Small intestine (tissue), 7 donors: Measurements from ENCODE around the gene HID1. TPM values are rescaled to one million over a fixed set of nuclear protein-coding genes. Genes with fewer than 3 reads are reported as not detected.
"Not testable (repeated sequence)": the region's sequence is repeated elsewhere in the genome, so short reads cannot be mapped to it uniquely, and the experiment has no call there.

ENCODE experiments used
- DNase-seq, 2 donors: peaks; one replicate each; pipeline versions ENCODE4 v3.0.0 to v3.0.0-alpha.2; 2013
- FAIRE-seq: peaks from 2 replicates; lab custom pipeline; 2012; peaks lifted over from hg19 to GRCh38; lab: Jason Lieb, UNC
- H3K27ac ChIP-seq, 3 donors: one replicate each; pipeline ENCODE4 v1.5.1; 2013; ENCODE audit warnings: low read length in 2 of 3, mild to moderate bottlenecking in 2 of 3, control low read depth in 1 of 3, inconsistent platforms in 1 of 3, low read depth in 1 of 3, moderate library complexity in 1 of 3
- H3K27me3 ChIP-seq, 3 donors: one replicate each; pipeline ENCODE4 v1.6.1; 2013; ENCODE audit warnings: low read length in 3 of 3, inconsistent platforms in 1 of 3; ENCODE audit not compliant: control insufficient read depth in 3 of 3, insufficient read depth in 3 of 3
- H3K36me3 ChIP-seq, 3 donors: one replicate each; pipeline ENCODE4 v1.6.1; 2013; ENCODE audit warnings: low read length in 3 of 3, inconsistent platforms in 1 of 3, low read depth in 1 of 3, mild to moderate bottlenecking in 1 of 3, moderate library complexity in 1 of 3; ENCODE audit not compliant: control insufficient read depth in 3 of 3, insufficient read depth in 2 of 3
- H3K4me1 ChIP-seq, 3 donors: one replicate each; pipeline ENCODE4 v1.6.1; 2013; ENCODE audit warnings: low read length in 2 of 3, inconsistent platforms in 1 of 3, low read depth in 1 of 3, mild to moderate bottlenecking in 1 of 3, moderate library complexity in 1 of 3; ENCODE audit not compliant: control insufficient read depth in 3 of 3, insufficient read depth in 2 of 3
- H3K4me3 ChIP-seq, 3 donors: one replicate each; pipeline ENCODE4 v1.5.1; 2013; ENCODE audit warnings: low read length in 3 of 3, control low read depth in 1 of 3, inconsistent platforms in 1 of 3, low read depth in 1 of 3, mild to moderate bottlenecking in 1 of 3, moderate library complexity in 1 of 3
- H3K9me3 ChIP-seq, 2 donors: one replicate each; pipeline ENCODE4 v1.6.1; 2013; ENCODE audit warnings: low read depth in 1 of 2, low read length in 1 of 2; ENCODE audit not compliant: control insufficient read depth in 2 of 2, insufficient read depth in 1 of 2
- WGBS, 3 donors: extraction: QIAGEN DNeasy Blood & Tissue Kit; methylation state at CpG; one replicate each; pipeline ENCODE4 v1.1.7; 2013; 5-methylcytosine and 5-hydroxymethylcytosine counted together
- polyA plus RNA-seq, 4 donors: library from polyadenylated mRNA; stranded (reverse) in 3 of 4; unstranded in 1 of 4; fragments of 200-250 nt in 3 of 4; fragments of 120-200 nt in 1 of 4; gene quantifications; one replicate each; pipeline versions ENCODE4 v1.2.1 to v1.2.3, GENCODE V29; 2013
- donor health status: healthy with polysubstance abuse.
- donor health status: control.
- donor health status: control.
- donor health status: Bipolar disorder and iron deficiency.
- donor health status: healthy.

HID1 gene
- polyA plus RNA-seq, 4 donors, result 37.0 to 60.4 (median 40.6) TPM

GRCh38 chr17:74990581-74991105 lies 18.1 kb upstream of the HID1 start:
- no peaks in the 10 kb centered on the region for H3K27me3 ChIP-seq
- no peaks in the 10 kb centered on the region for H3K9me3 ChIP-seq
- H3K27ac ChIP-seq, result peak overlapping the region in 2 of 3 donors; percentile 9 to 62
- peaks cover 0 to 13% (median 0%) of the 10 kb centered on the region in 3 donors for H3K36me3 ChIP-seq
- 69 to 93% (median 89%) methylated on average over 10 of the region's 10 CpGs for WGBS, 3 donors
- peaks cover 4 to 42% (median 8%) of the 10 kb centered on the region in 3 donors for H3K4me1 ChIP-seq
- no peak for FAIRE-seq
- no peak for DNase-seq
- no peak overlapping the region for H3K4me3 ChIP-seq

- Histone ChIP-seq H3K27ac (peak overlapping the region; percentile 76 to 95 (median 93)), H3K4me3 (peak overlapping the region; percentile 69 to 93 (median 74)), H3K9me3 (no peaks in the 10 kb centered on the region), H3K36me3 (peaks cover 0 to 9% (median 0%) of the 10 kb centered on the region in 3 donors), H3K4me1 (peaks cover 4 to 30% (median 12%) of the 10 kb centered on the region in 3 donors), H3K27me3 (no peaks in the 10 kb centered on the region)
- DNase-seq (peak; percentile 80 to 87), FAIRE-seq (no peak)
- WGBS, 3 donors, result 1 to 3% (median 1%) methylated on average over 62 to 76 of the region's 76 CpGs
Measured at GRCh38 chr17:74987909-74988711, 15.6 kb upstream of the HID1 start.

- FAIRE-seq (no peak), DNase-seq (peak; percentile 96 to 98)
- Histone ChIP-seq H3K27me3 (no peaks in the 10 kb centered on the region), H3K27ac (peak within 1 kb of the TSS; percentile 76 to 95 (median 93)), H3K4me3 (peak within 1 kb of the TSS; percentile 69 to 93 (median 74)), H3K9me3 (no peaks in the 10 kb centered on the region), H3K36me3 (peaks cover 0 to 9% (median 0%) of the 10 kb centered on the region in 3 donors), H3K4me1 (peaks cover 0 to 24% (median 12%) of the 10 kb centered on the region in 3 donors)
- 0 to 1% (median 0%) methylated on average over 37 to 51 of the region's 51 CpGs for WGBS, 3 donors
Measured at GRCh38 chr17:74987418-74987908, 14.9 kb upstream of the HID1 start, which contains the start of gene CDR2L. CDR2L (plus strand) TSS chr17:74987632; CDS start chr17:74988044, 412 bp downstream.

DNA sequence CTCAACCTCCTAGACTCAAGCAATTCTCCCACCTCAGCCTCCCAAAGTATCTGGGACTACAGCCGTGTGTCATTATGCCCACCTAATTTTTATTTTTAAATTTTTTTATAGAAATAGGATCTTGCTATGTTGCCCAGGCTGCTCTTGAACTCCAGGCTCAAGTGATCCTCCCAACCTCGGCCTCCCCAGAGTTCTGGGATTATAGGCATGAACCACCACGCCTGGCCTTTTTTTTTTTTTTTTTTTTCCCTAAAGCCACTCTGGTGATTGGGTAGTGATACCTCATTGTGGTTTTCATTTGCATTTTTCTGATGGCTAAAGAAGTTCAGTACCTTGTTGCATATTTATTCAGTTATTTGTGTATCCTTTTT lies 13.6 kb upstream of the HID1 start:
- no peaks in the 10 kb centered on the region for H3K9me3 ChIP-seq
- H3K4me1 ChIP-seq, result peaks cover 3 to 22% (median 15%) of the 10 kb centered on the region in 3 donors
- 62 to 84% (median 80%) methylated on average over 3 of the region's 3 CpGs for WGBS, 3 donors
- H3K27me3 ChIP-seq, result no peaks in the 10 kb centered on the region
- FAIRE-seq, result no peak
- no peak for DNase-seq
- H3K27ac ChIP-seq, result no peak overlapping the region
- peaks cover 0 to 9% (median 0%) of the 10 kb centered on the region in 3 donors for H3K36me3 ChIP-seq
- H3K4me3 ChIP-seq, result no peak overlapping the region

DNA sequence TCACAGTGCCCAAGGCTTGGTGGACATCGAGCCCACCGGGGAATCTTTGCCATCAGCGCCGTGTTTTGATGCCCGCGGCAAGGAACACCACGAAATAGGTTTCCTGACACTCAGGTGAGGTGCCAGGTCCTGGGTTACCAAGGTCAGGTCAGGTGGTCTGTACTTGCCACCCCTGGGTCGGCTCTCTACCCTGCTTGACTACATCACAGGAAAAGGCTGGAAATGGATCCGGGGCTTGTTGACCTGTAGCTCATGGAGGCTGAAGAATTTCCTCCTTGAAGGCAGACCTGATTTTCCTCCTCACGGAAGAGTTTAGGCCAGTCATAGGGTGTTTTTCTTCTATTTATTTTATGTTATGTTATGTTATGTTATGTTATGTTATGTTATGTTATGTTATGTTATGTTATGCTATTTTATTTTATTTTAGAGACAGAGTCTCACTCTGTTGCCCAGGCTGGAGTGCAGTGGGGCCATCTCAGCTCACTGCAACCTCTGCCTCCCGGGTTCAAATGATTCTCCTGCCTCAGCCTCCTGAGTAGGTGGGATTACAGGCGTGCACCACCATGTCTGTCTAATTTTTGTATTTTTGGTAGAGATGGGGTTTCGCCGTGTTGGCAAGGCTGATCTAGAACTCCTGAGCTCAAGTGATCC lies 10.2 kb upstream of the HID1 start:
- WGBS, 3 donors, result 15 to 26% (median 17%) methylated on average over 14 of the region's 14 CpGs
- FAIRE-seq, result not testable (repeated sequence)

DNA sequence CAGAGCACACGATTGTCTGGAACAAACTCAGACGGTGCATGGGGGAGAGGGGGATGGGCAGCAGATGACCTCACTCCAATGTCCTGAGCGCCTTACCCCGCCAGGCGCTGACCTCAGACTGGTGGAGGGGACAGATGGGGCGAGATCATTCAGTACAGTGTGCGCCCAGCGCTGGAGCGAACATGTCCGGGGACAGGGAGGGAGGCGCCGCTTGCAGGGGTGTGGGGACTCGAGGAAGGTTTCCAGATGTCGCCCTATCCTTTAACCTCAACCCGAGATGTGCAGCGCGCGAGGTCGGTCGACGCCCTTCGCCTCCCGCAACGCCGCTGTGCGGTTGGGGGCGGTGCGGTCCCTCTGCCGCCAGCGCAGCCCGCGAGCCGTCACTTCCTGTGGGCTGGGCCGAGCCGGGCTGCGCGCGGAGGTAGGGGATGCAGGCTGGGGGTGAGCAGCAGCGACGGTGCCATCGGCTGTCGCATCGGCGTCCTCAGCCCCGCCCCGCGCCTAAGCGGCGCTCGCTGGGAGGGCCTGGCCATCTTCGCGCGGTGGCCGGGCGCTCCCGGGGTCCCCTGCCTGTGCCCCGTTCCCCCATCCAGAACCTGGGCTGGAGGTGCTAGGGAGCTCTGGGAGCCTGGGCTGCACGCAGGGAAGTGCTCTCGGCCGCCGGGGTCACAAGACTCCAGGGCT lies 9.6 kb upstream of the HID1 start:
- Histone ChIP-seq H3K27ac (peak overlapping the region; percentile 59 to 96 (median 94)), H3K4me3 (peak overlapping the region; percentile 31 to 67 (median 50)), H3K9me3 (no peaks in the 10 kb centered on the region), H3K36me3 (no peaks in the 10 kb centered on the region), H3K27me3 (no peaks in the 10 kb centered on the region), H3K4me1 (peaks cover 3 to 15% (median 8%) of the 10 kb centered on the region in 3 donors)
- FAIRE-seq (no peak), DNase-seq (peak; percentile 74 to 90)
- 0 to 1% (median 0%) methylated on average over 53 to 61 of the region's 61 CpGs for WGBS, 3 donors

More for the DNA sequence above, 10.2 kb upstream of the HID1 start:
- H3K9me3 ChIP-seq, H3K36me3 ChIP-seq, H3K27me3 ChIP-seq, DNase-seq: not testable (repeated sequence)
- Histone ChIP-seq H3K27ac (peak overlapping the region; percentile 59 to 96 (median 94)), H3K4me1 (peaks cover 3 to 15% (median 8%) of the 10 kb centered on the region in 3 donors), H3K4me3 (peak overlapping the region; percentile 31 to 67 (median 50))

DNA sequence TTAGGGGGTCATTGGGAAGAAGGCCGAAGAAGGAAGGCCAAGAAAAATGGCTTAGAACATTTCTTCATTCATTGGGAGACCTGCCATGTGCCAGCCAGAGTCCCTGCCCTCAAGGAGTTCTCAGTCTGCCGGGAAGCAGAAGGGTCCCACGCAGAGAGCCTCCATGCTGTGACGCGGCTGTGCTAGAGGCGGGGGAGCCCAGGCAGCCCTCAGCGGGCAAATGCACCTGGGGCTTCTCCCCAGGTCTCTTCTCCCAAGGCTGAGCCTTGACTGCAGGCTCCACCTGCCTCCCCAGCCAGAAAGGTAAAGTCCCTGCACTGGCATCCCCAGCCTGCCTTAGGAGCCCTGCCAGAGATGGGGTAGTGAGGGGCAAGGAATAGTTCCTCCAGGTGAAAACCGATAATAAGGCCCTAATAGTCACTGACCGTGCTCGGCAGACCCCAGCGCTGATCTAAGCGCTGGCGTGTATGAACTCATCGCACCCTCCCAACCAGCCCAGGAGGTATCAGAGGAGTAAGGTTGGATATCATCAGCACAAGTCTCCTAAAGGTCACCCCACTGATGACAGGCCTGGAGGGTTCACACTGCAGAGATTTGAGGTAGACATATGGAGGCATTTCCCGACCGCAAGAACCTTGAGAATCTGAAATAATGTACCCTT lies 8.9 kb upstream of the HID1 start:
- H3K27me3 ChIP-seq, result no peaks in the 10 kb centered on the region
- 45 to 47% (median 46%) methylated on average over 16 of the region's 16 CpGs for WGBS, 3 donors
- H3K36me3 ChIP-seq, result no peaks in the 10 kb centered on the region
- DNase-seq (no peak), FAIRE-seq (no peak)
- H3K9me3 ChIP-seq, result no peaks in the 10 kb centered on the region
- H3K27ac ChIP-seq, result peak overlapping the region; percentile 59 to 96 (median 94)
- H3K4me3 ChIP-seq, result peak overlapping the region in 2 of 3 donors; percentile 50 to 67
- H3K4me1 ChIP-seq, result peaks cover 3 to 10% (median 8%) of the 10 kb centered on the region in 3 donors
